OCI-LY3 (cell line): Measurements from ENCODE around the gene RGS19.
A peak's percentile ranks its signal among the peaks of the same experiment; 100 is the strongest.

Experiments
- CTCF ChIP-seq: fragments of 200-600, 300-600 bp; sonication (generic); IDR thresholded peaks from 2 replicates; pipeline ENCODE4 v1.5.1; 2014; ENCODE audit warnings: antibody characterized with exemption, low read length, low read depth
- EZH2phosphoT487 ChIP-seq: fragments of 200-600 bp; shearing (Covaris generic); IDR thresholded peaks from 2 replicates; pipeline ENCODE4 v1.6.1; 2018; ENCODE audit warnings: antibody characterized with exemption, mixed run types, low read depth

GRCh38 chr20:64083378-64083803 is 4.1 kb upstream of the RGS19 start:
- TF ChIP-seq CTCF: peak; percentile 57
- TF ChIP-seq EZH2phosphoT487: no peak
